Measurements from ENCODE around the gene SLC17A1. TPM values are rescaled to one million over a fixed set of nuclear protein-coding genes. Genes with fewer than 3 reads are reported as not detected.
A peak's percentile ranks its signal among the peaks of the same experiment; 100 is the strongest.

The SLC17A1 gene
- total and polyA plus RNA-seq, 2 of the 13 experiments (the other 11 are each of a cell fraction or from before 2014, with no cell fraction given) = 0.09 to 2.1 TPM

- Histone ChIP-seq H3K27ac (ENCODE audit: extremely low read length, insufficient read depth, low read length) (no peak overlapping the region), H3K4me1 (ENCODE audit: insufficient read depth, low read length) (peaks cover 5% of the 10 kb centered on the region), H3K9me3 (ENCODE audit: low read length) (no peaks in the 10 kb centered on the region), H3K79me2 (ENCODE audit: insufficient read depth, low read length) (no peaks in the 10 kb centered on the region), H3K27me3 (ENCODE audit: control insufficient read depth in 1 of 2, insufficient read depth in 2 of 2, low read length in 2 of 2) (no peaks in the 10 kb centered on the region), H3K4me2 (ENCODE audit: low read depth, low read length) (no peak overlapping the region), H2AFZ (ENCODE audit: low read length) (no peak overlapping the region), H3K36me3 (replicated peaks in 1 of 2; ENCODE audit: control insufficient read depth in 1 of 2, insufficient read depth in 2 of 2, low read length in 2 of 2) (no peaks in the 10 kb centered on the region), H3K9ac (ENCODE audit: insufficient read depth, low read depth, low read length) (no peak overlapping the region), H3K4me3 (replicated peaks in 1 of 3; ENCODE audit: insufficient read depth in 1 of 3, low read depth in 2 of 3, low read length in 3 of 3) (no peak overlapping the region), H4K20me1 (ENCODE audit: insufficient read depth, low read length) (no peaks in the 10 kb centered on the region)
- BruUV-seq (replicated peaks) = no TSS peak
- ChIA-PET CTCF (ENCODE audit: low intra/inter-chr PET ratio, low total read pairs) (no interaction called here), POLR2A (no interaction called here)
- intact Hi-C loops (cut with micrococcal nuclease; ENCODE audit: unreplicated experiment) (no loop called here), in situ Hi-C loops (cut with HindIII; ENCODE audit: extremely low pct_ligation_motif_present, low pct_unique_long_range_greater_than_20kb) (no loop called here)
- 61% methylated on average over 3 of the region's 3 CpGs for WGBS (ENCODE audit: low lambda C conversion rate)
- ATAC-seq = no peak
- TF ChIP-seq, protein P1, sequence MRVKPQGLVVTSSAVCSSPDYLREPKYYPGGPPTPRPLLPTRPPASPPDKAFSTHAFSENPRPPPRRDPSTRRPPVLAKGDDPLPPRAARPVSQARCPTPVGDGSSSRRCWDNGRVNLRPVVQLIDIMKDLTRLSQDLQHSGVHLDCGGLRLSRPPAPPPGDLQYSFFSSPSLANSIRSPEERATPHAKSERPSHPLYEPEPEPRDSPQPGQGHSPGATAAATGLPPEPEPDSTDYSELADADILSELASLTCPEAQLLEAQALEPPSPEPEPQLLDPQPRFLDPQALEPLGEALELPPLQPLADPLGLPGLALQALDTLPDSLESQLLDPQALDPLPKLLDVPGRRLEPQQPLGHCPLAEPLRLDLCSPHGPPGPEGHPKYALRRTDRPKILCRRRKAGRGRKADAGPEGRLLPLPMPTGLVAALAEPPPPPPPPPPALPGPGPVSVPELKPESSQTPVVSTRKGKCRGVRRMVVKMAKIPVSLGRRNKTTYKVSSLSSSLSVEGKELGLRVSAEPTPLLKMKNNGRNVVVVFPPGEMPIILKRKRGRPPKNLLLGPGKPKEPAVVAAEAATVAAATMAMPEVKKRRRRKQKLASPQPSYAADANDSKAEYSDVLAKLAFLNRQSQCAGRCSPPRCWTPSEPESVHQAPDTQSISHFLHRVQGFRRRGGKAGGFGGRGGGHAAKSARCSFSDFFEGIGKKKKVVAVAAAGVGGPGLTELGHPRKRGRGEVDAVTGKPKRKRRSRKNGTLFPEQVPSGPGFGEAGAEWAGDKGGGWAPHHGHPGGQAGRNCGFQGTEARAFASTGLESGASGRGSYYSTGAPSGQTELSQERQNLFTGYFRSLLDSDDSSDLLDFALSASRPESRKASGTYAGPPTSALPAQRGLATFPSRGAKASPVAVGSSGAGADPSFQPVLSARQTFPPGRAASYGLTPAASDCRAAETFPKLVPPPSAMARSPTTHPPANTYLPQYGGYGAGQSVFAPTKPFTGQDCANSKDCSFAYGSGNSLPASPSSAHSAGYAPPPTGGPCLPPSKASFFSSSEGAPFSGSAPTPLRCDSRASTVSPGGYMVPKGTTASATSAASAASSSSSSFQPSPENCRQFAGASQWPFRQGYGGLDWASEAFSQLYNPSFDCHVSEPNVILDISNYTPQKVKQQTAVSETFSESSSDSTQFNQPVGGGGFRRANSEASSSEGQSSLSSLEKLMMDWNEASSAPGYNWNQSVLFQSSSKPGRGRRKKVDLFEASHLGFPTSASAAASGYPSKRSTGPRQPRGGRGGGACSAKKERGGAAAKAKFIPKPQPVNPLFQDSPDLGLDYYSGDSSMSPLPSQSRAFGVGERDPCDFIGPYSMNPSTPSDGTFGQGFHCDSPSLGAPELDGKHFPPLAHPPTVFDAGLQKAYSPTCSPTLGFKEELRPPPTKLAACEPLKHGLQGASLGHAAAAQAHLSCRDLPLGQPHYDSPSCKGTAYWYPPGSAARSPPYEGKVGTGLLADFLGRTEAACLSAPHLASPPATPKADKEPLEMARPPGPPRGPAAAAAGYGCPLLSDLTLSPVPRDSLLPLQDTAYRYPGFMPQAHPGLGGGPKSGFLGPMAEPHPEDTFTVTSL (CRISPR knock-in tag; IDR thresholded peaks at IDR 0.05; ENCODE audit: borderline replicate concordance) = no peak
- TF ChIP-seq ZFP36L2 (CRISPR knock-in tag; IDR thresholded peaks at IDR 0.05) (no peak), ATF2 (CRISPR knock-in tag; IDR thresholded peaks at IDR 0.05) (no peak), NBN (conservative IDR thresholded peaks at IDR 0.05) (no peak), SMAD3 (CRISPR knock-in tag; IDR thresholded peaks at IDR 0.05) (no peak), TFDP1 (CRISPR knock-in tag; IDR thresholded peaks at IDR 0.05; ENCODE audit: borderline replicate concordance) (no peak)
- TF ChIP-seq, protein P2, sequence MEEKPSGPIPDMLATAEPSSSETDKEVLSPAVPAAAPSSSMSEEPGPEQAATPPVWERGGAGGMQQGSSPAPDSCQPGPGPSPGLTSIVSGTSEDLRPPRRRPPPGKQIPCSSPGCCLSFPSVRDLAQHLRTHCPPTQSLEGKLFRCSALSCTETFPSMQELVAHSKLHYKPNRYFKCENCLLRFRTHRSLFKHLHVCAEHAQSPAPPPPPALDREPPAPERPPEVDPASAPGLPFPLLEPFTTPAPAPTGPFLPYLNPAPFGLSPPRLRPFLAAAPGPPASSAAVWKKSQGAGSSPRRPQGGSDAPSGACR (CRISPR knock-in tag; IDR thresholded peaks at IDR 0.05) = no peak
- FAIRE-seq = peak; percentile 12
- no peak for DNase-seq (ENCODE audit: low spot score)
Measured at GRCh38 chr6:25868436-25869183, 36.8 kb upstream of the SLC17A1 start.

Measured in HepG2 (cell line).